GM18499 (cell line): Measurements from ENCODE around the gene POLG.
"Not testable (repeated sequence)": the region's sequence is repeated elsewhere in the genome, so short reads cannot be mapped to it uniquely, and the experiment has no call there.

Source experiments
- ATAC-seq: cut with Tn5 transposase; IDR thresholded peaks from one replicate; pipeline ENCODE4 v1.9.1; 2021; ENCODE audit warnings: moderate number of reproducible peaks; ENCODE audit not compliant: insufficient read depth, unreplicated experiment

The POLG gene

DNA sequence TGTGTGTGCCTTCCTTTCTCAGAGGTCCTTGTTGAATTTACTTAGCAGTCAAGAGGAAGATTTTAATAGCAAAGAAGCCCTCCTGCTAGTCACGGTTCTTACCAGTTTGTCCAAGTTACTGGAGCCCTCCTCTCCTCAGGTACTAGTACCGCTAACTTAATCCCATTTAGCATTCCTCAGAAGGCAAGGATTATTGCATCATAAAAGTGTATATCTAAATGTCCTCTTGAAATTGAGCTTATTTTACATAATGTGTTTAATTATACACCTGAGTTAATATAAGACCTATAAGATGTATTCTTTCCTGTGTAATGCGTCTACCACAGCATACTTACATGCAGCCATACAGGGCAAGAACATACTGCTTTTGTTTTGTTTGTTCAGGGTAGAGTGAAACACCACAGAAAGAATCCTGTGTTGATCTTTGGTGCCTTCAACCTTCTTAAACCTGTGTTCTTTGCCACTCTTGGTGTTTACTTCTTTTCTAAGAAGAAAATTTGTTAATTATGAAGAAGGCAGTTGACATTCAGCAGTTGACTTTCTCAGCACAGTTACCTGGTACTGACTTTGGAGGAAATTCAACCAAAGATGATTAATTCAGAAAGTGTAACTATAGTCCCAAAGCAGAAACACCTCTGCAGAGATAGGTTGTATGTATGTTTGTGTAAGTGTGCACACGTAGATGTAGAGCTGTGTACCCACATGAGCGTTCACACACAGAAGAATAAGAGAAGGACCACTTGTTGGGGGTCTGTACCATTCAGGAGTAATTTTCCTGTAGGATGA lies 33.1 kb downstream of the POLG start:
- no peak for ATAC-seq

DNA sequence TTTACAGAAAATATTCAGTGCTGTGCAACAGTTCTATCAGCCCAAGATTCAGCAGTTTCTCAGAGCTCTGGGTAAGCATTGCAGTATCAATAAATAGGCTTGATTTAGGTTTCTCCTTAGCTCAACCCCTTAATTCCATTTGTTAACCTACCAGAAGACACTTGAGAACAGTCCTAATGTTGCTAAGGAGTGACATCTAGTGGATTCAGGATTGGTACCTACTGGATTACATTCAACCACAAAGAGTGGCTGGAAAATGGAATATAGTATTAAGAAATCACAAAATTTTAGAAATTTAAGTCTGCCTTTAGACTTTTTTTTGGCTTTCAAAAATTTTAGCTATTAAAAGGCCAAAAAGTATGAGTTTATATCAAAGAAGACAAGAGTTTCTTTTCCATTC lies 34.7 kb downstream of the POLG start:
- ATAC-seq: no peak

DNA sequence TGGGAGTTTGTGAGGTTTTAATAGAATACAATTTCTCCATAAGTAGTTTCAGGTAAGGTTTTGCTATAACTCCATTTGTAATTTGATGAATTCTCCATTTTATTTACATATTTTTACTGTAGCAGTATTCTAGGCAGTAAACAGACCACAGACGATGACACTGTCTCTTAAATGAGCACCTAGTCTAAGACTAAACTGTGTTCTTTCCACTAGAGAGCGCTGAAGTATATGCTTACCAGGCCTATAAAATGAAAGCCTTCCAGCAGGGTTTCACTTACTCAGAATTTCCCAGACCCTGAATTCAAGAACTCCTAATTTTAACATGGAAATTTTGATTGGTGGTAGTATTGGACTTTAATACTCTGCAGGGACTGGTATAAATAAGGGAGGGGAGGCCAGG lies 41.6 kb downstream of the POLG start:
- ATAC-seq: no peak

DNA sequence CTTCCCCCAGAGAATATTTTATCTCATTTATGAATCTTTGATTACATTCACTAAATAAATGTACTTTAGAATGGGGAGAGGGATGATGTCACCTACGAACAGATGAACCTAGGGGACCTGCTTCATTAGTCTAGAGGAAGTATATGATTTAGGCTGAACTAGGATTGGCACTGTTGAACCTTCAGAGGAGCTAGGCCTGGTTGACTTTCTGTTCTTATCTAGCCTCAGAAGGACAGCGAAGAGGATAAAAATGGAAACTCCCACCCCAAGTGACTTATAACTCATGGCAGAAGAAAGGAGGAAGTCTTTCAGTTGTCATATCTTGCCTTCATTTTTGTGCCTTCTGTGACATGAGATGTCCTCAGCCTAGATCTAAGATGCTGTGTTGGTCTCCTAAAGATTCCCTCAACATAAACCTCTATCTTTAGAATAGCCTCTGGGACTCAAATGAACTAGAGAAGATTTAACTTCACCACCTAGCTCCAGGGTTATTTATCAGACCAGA lies 42.6 kb downstream of the POLG start:
- no peak for ATAC-seq

DNA sequence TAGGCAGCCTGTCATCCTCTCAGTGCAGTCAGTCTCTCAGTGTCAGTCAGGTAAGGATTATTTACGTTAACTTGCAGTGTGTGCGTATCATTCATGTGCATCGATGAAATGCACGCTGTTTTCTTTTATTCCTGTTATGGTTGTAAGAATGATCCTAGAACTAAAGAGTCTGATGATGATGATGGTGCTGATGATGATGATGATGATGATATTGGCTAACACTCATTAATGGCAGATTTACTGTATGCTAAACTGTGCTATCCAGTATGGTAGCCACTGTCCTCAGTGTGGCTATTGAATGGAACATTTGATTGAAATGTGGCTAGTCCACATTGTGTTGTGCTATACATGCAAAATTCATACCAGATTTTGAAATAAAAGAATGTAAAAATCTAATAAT lies 51.4 kb downstream of the POLG start:
- ATAC-seq: no peak

DNA sequence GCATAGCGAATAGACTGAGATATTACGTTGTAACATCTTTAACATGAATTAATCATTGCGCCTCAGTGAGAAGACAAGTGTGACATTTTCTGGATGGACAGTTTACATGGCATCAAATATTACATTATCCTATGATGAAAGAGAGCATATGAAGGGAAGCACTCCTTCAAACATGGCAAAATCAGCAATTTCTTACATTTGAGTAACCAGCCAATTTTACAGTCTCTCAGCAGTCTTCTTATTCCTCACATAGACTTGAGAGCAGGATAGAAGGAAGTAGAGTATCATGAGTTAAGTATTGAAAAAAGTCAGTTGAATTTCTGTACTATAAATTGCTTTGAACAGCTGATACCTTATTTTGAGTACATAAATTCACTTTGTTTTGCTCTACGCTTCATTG lies 52.0 kb downstream of the POLG start:
- no peak for ATAC-seq

DNA sequence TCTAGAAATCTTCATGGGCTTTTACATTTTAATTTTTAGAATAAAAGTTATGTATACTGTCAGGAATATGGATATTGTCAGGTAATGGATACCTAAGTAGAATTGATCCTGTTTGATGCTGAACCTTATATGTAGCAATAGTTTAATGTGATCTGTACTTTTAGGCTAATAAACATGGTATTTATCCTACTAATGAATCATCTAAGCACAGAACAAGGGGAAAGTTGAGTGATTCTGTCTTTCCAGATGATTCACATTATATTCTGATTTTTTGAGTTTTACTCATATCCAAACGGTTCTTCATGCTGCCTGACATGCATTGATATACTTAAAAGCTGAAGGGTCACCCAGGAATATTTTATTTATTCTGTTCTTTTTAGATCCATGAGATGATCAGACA lies 56.3 kb downstream of the POLG start:
- ATAC-seq: no peak

DNA sequence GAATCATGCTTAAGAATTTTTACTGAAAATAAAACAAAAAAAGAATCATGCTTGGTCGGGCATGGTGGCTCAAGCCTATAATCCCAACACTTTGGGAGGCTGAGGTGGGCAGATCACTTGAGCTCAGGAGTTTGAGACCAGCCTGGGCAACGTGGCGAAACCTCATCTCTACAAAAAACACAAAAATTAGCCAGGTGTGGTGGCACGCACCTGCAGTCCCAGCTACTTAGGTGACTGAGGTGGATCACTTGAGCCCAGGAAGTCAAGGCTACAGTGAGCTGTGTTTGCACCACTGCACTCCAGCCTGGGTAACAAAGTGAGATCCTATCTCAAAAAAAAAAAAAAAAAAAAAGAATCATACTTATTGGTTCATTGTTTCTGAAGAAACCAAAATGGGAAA lies 57.3 kb downstream of the POLG start:
- ATAC-seq: not testable (repeated sequence)
